Nephron (organoid): ENCODE data around the gene SLC7A10.

Experiments used
- H3K27ac Mint-ChIP-seq, 3 experiments: 2 replicates each; pipeline ENCODE4 v1.8.0; 2020; ENCODE audit warnings: mixed read lengths in 3 of 3, mild to moderate bottlenecking in 2 of 3, moderate library complexity in 1 of 3
- H3K27me3 Mint-ChIP-seq: 2 replicates; pipeline ENCODE4 v1.8.0; 2021; ENCODE audit warnings: low read depth, mild to moderate bottlenecking, moderate library complexity, mixed read lengths
- H3K36me3 Mint-ChIP-seq: 2 replicates; pipeline ENCODE4 v1.8.0; 2020; ENCODE audit warnings: low read depth, mixed read lengths
- H3K4me1 Mint-ChIP-seq: 2 replicates; pipeline ENCODE4 v1.8.0; 2020; ENCODE audit warnings: mixed read lengths
- H3K4me3 Mint-ChIP-seq, 3 experiments: 2 replicates each; pipeline ENCODE4 v1.8.0; 2020; ENCODE audit warnings: mild to moderate bottlenecking in 3 of 3, mixed read lengths in 3 of 3, moderate library complexity in 2 of 3
- H3K9me3 Mint-ChIP-seq: 2 replicates; pipeline ENCODE4 v1.8.0; 2020; ENCODE audit warnings: mixed read lengths
- TF ChIP-seq, protein P1 (sequence below), 3 experiments: fragments of 200-600 bp; sonication (generic); IDR thresholded peaks; one replicate each; pipeline ENCODE4 v1.5.0; 2021; ENCODE audit warnings: antibody characterized with exemption in 3 of 3; ENCODE audit not compliant: unreplicated experiment in 3 of 3

Gene SLC7A10

DNA sequence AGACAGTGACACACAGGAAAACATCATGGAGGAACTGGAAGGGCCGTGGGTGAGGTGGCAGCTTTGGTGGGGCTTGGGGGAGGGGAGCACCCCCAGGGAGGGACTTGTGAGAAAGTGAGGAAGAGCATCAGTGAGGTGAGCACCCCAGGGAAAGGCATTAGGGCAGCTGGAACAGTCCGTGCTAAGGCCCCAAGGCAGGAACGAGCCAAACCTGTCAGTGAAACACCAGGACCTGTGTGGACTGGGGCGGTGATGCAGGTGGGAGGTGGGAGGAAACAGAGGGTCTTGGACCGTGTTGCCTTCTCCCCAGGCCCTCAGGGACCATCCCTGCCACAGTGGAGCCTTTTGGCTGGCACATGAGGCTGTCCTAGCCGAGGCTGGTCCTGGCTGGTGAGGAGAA lies 17.3 kb upstream of the SLC7A10 start:
- Mint-ChIP-seq H3K27me3 (peaks cover 7% of the 10 kb centered on the region), H3K4me1 (no peaks in the 10 kb centered on the region), H3K27ac (no peak overlapping the region), H3K36me3 (no peaks in the 10 kb centered on the region), H3K4me3 (no peak overlapping the region), H3K9me3 (no peaks in the 10 kb centered on the region)
- TF ChIP-seq, protein P1, sequence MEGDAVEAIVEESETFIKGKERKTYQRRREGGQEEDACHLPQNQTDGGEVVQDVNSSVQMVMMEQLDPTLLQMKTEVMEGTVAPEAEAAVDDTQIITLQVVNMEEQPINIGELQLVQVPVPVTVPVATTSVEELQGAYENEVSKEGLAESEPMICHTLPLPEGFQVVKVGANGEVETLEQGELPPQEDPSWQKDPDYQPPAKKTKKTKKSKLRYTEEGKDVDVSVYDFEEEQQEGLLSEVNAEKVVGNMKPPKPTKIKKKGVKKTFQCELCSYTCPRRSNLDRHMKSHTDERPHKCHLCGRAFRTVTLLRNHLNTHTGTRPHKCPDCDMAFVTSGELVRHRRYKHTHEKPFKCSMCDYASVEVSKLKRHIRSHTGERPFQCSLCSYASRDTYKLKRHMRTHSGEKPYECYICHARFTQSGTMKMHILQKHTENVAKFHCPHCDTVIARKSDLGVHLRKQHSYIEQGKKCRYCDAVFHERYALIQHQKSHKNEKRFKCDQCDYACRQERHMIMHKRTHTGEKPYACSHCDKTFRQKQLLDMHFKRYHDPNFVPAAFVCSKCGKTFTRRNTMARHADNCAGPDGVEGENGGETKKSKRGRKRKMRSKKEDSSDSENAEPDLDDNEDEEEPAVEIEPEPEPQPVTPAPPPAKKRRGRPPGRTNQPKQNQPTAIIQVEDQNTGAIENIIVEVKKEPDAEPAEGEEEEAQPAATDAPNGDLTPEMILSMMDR (IDR thresholded peaks at IDR 0.05; ENCODE audit: unreplicated experiment in 3 of 3), result no peak

DNA sequence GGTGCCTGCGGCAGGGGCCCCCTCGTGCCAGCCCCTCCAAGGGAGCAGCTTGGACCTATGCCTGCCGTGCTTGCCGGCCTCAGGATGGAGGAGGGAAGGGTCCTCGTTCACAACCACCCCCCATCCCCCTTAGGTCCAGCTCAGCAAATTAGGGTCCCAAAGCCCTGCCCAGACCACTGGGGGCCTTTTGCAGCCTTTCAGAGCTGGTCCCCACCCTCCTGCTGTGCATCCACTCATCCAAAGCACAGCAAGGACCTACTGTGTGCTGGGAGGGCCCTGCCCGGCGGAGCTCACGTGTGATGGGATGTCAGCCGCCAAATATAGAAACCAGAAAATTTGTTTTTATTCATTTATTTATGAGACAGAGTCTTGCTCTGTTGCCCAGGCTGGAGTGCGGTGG lies 16.5 kb upstream of the SLC7A10 start:
- Mint-ChIP-seq H3K4me1 (no peaks in the 10 kb centered on the region), H3K27ac (no peak overlapping the region), H3K27me3 (peaks cover 7% of the 10 kb centered on the region), H3K36me3 (no peaks in the 10 kb centered on the region), H3K9me3 (no peaks in the 10 kb centered on the region), H3K4me3 (no peak overlapping the region)
- TF ChIP-seq, protein P1 (IDR thresholded peaks at IDR 0.05; ENCODE audit: unreplicated experiment in 3 of 3), result no peak

DNA sequence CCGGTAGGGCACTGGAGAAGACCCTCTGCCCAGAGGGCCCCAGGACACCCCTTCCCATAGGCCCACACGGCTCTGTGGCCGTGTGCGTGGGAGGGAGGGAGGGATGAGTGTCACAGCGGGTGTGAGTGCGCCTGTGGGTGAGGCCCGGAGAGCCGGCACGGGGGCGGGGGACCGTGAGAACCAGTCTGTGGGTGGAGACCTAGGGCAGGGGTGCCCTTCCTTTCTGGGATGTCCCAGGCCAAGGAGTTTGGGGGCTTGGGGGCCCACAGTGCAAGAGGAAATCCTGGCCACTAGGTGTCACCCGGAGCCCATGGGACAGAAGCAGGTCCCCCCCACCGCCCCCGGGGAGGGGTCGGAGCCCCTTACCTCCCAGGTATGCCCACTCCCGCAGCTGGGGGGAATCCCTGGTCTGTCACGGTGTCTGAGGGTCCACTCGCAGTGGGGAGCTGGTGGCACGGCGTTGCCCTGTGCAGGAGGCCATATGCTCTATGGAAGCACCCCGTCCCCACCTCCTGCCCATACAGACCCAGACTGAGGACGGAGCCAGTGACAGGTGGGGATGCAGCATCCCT lies 16.0 kb upstream of the SLC7A10 start:
- no peaks in the 10 kb centered on the region for H3K36me3 Mint-ChIP-seq
- peaks cover 7% of the 10 kb centered on the region for H3K27me3 Mint-ChIP-seq
- no peak overlapping the region for H3K4me3 Mint-ChIP-seq
- TF ChIP-seq, protein P1 (IDR thresholded peaks at IDR 0.05; ENCODE audit: unreplicated experiment in 3 of 3), result peak; percentile 70 to 73 (median 71)
- no peak overlapping the region for H3K27ac Mint-ChIP-seq
- no peaks in the 10 kb centered on the region for H3K4me1 Mint-ChIP-seq
- H3K9me3 Mint-ChIP-seq, result no peaks in the 10 kb centered on the region

DNA sequence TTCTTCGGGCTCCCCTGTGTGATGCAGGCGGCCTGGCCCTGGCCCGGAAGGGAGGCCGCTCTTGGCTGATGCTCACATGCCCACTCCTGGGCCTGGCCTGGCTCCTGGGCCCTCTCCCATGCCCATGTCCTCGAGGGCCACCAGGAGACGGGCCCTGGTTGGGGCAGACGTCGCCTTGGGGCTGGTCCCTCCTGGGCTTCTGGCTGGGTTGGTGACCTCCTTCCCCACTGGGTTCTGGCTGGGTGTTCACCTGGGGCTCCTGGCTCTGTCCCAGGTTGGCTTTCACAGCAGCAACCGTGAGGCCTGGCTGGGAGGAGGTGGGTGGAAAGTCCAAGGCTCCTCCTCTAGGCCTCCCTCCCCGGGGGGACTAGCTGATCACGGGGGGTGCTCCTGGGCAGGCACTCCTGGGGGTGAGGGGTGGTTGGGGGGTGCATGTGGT lies 15.5 kb upstream of the SLC7A10 start:
- Mint-ChIP-seq H3K27me3 (peaks cover 7% of the 10 kb centered on the region), H3K9me3 (no peaks in the 10 kb centered on the region), H3K36me3 (no peaks in the 10 kb centered on the region), H3K4me1 (no peaks in the 10 kb centered on the region), H3K27ac (no peak overlapping the region), H3K4me3 (no peak overlapping the region)
- TF ChIP-seq, protein P1 (IDR thresholded peaks at IDR 0.05; ENCODE audit: unreplicated experiment in 3 of 3), result no peak

DNA sequence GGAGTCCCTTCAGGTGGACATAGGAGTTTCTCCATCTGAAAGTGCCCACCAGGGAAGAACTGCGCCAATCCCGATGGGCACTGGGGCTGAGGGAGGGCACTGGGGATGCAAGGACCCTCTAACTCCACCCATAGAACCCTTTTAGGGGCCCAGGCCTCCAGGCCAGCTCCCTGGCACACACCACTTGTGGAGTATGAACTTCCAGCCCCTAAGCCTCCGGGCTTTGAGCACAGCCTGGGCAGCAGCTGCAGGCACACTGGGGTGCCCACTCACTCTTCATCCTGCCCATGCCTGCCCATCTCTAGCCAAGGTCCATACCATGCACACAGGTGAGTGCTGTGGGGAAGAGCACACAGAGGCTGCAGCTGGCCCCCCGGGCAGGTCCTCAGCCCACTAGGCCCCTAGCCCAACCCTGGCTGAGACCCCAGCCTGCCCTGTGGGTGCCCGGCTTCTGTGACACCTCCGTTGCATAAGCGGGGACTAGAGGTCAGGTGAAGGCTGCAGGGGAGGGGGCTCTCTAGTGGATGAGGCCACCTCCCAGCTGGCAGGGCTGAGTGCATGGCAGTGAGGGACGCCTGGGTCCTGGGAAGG lies 14.6 kb upstream of the SLC7A10 start:
- no peak overlapping the region for H3K27ac Mint-ChIP-seq

More for the DNA sequence above, 14.6 kb upstream of the SLC7A10 start:
- Mint-ChIP-seq H3K4me1 (no peaks in the 10 kb centered on the region), H3K9me3 (no peaks in the 10 kb centered on the region), H3K27me3 (peaks cover 9% of the 10 kb centered on the region), H3K4me3 (no peak overlapping the region), H3K36me3 (no peaks in the 10 kb centered on the region)
- TF ChIP-seq, protein P1 (IDR thresholded peaks at IDR 0.05; ENCODE audit: unreplicated experiment in 3 of 3), result no peak
